ENCODE data around the gene PMEPA1.
A peak's percentile ranks its signal among the peaks of the same experiment; 100 is the strongest.

The PMEPA1 gene

GRCh38 chr20:57691699-57692098 lies 18.1 kb downstream of the PMEPA1 start:
- peak; percentile 43 to 45 for DNase-seq

- no peak for DNase-seq
Observed at GRCh38 chr20:57690525-57690924, 19.3 kb downstream of the PMEPA1 start.

- no peak for DNase-seq
Observed at GRCh38 chr20:57689745-57690481, 19.9 kb downstream of the PMEPA1 start.

GRCh38 chr20:57688864-57689263 lies 21.0 kb downstream of the PMEPA1 start:
- no peak for DNase-seq

- DNase-seq, result no peak
Observed at GRCh38 chr20:57688295-57688694, 21.5 kb downstream of the PMEPA1 start.

GRCh38 chr20:57686931-57687652 lies 22.7 kb downstream of the PMEPA1 start:
- peak in 1 of 2 experiments; percentile 3 for DNase-seq

GRCh38 chr20:57685146-57685758 lies 24.6 kb downstream of the PMEPA1 start:
- no peak for DNase-seq

- DNase-seq, result no peak
Observed at GRCh38 chr20:57684808-57685140, 25.0 kb downstream of the PMEPA1 start.

- DNase-seq, result no peak
Observed at GRCh38 chr20:57683881-57684807, 25.7 kb downstream of the PMEPA1 start.

GRCh38 chr20:57683287-57683686 lies 26.5 kb downstream of the PMEPA1 start:
- DNase-seq, result no peak

GRCh38 chr20:57682184-57683101 lies 27.4 kb downstream of the PMEPA1 start:
- DNase-seq, result no peak

GRCh38 chr20:57680934-57681914 lies 28.6 kb downstream of the PMEPA1 start:
- DNase-seq, result no peak

- no peak for DNase-seq
Observed at GRCh38 chr20:57680131-57680716, 29.6 kb downstream of the PMEPA1 start.

GRCh38 chr20:57679113-57679512 lies 30.7 kb downstream of the PMEPA1 start:
- DNase-seq, result no peak

GRCh38 chr20:57678340-57678739 lies 31.5 kb downstream of the PMEPA1 start:
- no peak for DNase-seq

- DNase-seq, result no peak
Observed at GRCh38 chr20:57677584-57677982, 32.2 kb downstream of the PMEPA1 start.

GRCh38 chr20:57676589-57677583 lies 32.9 kb downstream of the PMEPA1 start:
- no peak for DNase-seq

GRCh38 chr20:57675773-57676172 lies 34.0 kb downstream of the PMEPA1 start:
- DNase-seq, result no peak
